Chondrocyte (in vitro differentiated cells): Measurements from ENCODE around the gene RGSL1. TPM values are rescaled to one million over a fixed set of nuclear protein-coding genes. Genes with fewer than 3 reads are reported as not detected.

Source experiments
- DNase-seq: peaks from one replicate; pipeline ENCODE4 v3.0.0; 2021; ENCODE audit warnings: mixed read lengths, low spot score
- H3K27ac Mint-ChIP-seq: one replicate; pipeline ENCODE4 v1.8.0; 2021; ENCODE audit warnings: mild to moderate bottlenecking, moderate library complexity, mixed read lengths; ENCODE audit not compliant: unreplicated experiment
- H3K27me3 Mint-ChIP-seq: 2 replicates; pipeline ENCODE4 v1.8.0; 2021; ENCODE audit warnings: low read depth, mixed read lengths
- H3K36me3 Mint-ChIP-seq: 2 replicates; pipeline ENCODE4 v1.8.0; 2021; ENCODE audit warnings: low read depth, mixed read lengths
- H3K4me1 Mint-ChIP-seq: 2 replicates; pipeline ENCODE4 v1.8.0; 2021; ENCODE audit warnings: low read depth, mild to moderate bottlenecking, mixed read lengths
- H3K4me3 Mint-ChIP-seq: one replicate; pipeline ENCODE4 v1.8.0; 2021; ENCODE audit warnings: mild to moderate bottlenecking, moderate library complexity, mixed read lengths; ENCODE audit not compliant: unreplicated experiment
- H3K9me3 Mint-ChIP-seq: 2 replicates; pipeline ENCODE4 v1.8.0; 2021; ENCODE audit warnings: low read depth, mixed read lengths
- total RNA-seq: library from RNA; stranded (reverse); gene quantifications from 3 replicates; pipeline ENCODE4 v1.2.1, GENCODE V29; 2021
- TF ChIP-seq, protein P1 (sequence below): fragments of 200-600 bp; sonication (generic); IDR thresholded peaks from 2 replicates; pipeline ENCODE4 v1.5.0; 2021; ENCODE audit warnings: antibody characterized with exemption, mild to moderate bottlenecking, moderate library complexity

The RGSL1 gene
- total RNA-seq, 1 donor from 2014 or later: not detected

DNA sequence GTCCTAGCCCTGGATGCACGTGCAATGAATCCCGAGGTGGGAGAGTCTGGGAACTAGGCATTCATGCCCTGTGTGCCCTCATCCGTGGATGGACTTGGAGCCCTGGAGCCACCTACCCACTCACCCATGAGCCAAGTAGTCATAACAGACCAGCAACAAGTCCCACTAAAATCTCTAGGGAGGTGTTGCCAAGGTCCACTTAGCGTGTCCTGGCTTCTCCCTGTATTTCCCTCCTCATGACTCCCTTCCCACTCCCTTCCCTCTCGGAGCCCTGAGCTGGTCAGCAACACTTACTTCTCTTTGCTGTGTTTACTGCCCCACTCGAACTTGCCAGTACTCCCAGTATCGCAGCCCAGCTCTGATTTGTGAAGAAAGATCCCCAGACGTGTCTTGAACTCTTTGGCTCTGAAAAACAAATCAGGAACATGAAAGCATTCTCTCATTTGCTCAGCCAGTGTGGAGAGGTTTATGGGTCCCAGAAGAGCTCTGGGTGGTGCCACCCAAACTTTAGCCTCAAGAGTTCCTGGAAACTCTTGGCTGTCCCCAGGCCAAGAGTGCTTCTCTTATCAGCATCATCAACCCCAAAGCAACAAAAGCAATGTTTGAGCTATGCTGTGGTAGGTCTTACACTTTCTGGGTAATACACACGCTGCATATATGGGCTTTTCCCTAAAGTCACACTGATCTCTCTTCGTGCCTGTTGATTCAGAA is 153.1 kb downstream of the RGSL1 start:
- peaks cover 11% of the 10 kb centered on the region for H3K4me1 Mint-ChIP-seq
- peaks cover 6% of the 10 kb centered on the region for H3K36me3 Mint-ChIP-seq
- peak overlapping the region; percentile 79 for H3K27ac Mint-ChIP-seq
- no peaks in the 10 kb centered on the region for H3K9me3 Mint-ChIP-seq
- DNase-seq: no peak
- TF ChIP-seq, protein P1, sequence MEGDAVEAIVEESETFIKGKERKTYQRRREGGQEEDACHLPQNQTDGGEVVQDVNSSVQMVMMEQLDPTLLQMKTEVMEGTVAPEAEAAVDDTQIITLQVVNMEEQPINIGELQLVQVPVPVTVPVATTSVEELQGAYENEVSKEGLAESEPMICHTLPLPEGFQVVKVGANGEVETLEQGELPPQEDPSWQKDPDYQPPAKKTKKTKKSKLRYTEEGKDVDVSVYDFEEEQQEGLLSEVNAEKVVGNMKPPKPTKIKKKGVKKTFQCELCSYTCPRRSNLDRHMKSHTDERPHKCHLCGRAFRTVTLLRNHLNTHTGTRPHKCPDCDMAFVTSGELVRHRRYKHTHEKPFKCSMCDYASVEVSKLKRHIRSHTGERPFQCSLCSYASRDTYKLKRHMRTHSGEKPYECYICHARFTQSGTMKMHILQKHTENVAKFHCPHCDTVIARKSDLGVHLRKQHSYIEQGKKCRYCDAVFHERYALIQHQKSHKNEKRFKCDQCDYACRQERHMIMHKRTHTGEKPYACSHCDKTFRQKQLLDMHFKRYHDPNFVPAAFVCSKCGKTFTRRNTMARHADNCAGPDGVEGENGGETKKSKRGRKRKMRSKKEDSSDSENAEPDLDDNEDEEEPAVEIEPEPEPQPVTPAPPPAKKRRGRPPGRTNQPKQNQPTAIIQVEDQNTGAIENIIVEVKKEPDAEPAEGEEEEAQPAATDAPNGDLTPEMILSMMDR: no peak
- no peak overlapping the region for H3K4me3 Mint-ChIP-seq
- no peaks in the 10 kb centered on the region for H3K27me3 Mint-ChIP-seq

DNA sequence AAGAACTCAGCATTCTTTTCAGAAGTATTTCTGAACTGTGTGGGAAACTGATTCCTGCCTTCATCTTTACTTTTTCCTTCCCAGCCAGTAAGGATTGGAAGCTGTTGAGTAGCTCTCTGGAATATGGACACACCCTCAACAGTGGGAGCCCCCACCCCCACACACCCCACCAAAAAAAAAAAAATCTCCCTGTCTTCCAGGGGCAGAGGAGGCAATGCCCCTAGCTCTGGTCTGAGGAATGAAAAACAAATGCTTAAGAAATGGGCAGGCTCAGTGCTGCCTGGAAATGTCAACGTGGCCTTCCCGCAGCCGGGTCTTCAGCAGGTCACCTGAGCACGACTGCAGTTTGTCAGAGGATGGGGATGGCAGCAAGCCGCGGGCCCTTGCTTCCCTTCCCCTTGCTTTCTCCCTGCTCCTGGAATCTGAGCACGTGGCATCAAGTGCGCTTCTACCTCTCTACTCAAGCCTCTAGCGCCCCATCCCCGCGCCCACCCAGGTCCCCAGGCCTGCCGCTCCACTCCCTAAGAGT is 153.8 kb downstream of the RGSL1 start:
- TF ChIP-seq, protein P1: no peak
- Mint-ChIP-seq H3K27me3 (no peaks in the 10 kb centered on the region), H3K4me3 (no peak overlapping the region), H3K36me3 (peaks cover 6% of the 10 kb centered on the region), H3K9me3 (no peaks in the 10 kb centered on the region), H3K27ac (peak overlapping the region; percentile 79), H3K4me1 (peaks cover 12% of the 10 kb centered on the region)
- DNase-seq: no peak

DNA sequence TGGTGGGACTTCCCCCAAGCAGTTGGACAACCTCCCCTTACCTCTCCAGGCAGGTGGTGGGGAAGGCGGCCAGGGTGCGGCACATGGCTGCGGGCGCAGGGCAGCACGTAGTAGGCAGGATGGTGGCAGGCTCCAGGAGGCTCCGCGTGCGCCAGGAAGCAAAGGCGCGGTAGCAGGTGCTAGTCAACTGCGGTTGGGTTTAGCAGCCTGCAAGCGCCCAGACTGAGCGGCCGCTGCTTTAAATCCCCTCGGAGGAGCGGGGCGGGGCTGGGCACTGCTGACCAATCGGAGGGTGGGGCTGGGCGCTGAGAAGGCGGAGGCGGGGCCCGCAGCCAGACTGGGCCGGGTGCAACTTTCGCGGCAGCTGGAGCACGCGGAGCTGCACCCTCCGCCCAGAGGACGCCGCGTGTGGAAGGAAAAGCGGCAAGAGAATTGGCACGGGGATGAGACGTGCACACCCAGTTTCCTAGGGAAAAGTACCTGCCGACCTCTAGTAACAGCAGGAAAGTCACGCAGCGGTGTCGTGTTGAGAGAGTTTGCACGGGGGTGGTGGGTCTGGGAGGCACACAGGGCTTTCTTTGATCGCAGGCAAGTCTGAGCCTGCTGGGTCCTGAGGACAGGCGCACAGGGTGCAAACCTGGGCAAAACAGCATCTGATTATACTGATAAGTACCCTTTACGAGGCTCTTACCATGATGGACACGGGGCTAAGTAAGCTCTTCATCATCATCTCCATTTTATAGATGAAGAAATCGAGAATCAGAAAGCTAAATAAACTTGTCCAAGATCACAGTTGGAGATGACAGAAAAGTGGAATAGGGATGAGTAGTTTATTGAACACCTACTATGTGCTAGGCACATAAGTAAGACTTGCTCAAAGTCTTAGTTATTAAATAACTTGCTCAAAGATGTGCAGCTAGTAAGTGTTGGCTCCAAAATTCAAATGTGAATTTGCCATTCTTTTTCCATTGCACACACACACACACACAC is 154.5 kb downstream of the RGSL1 start, which contains the start of gene RGS16:
TSS of gene RGS16 (minus strand) at position 215 of the 990 bp plus-strand sequence. CDS start at position 85, 130 bp downstream.
- Mint-ChIP-seq H3K4me1 (peaks cover 19% of the 10 kb centered on the region), H3K9me3 (no peaks in the 10 kb centered on the region), H3K27ac (peak within 1 kb of the TSS; percentile 79), H3K36me3 (peaks cover 5% of the 10 kb centered on the region), H3K4me3 (no peak within 1 kb of the TSS), H3K27me3 (no peaks in the 10 kb centered on the region)
- DNase-seq: peak; percentile 96
- TF ChIP-seq, protein P1: no peak

DNA sequence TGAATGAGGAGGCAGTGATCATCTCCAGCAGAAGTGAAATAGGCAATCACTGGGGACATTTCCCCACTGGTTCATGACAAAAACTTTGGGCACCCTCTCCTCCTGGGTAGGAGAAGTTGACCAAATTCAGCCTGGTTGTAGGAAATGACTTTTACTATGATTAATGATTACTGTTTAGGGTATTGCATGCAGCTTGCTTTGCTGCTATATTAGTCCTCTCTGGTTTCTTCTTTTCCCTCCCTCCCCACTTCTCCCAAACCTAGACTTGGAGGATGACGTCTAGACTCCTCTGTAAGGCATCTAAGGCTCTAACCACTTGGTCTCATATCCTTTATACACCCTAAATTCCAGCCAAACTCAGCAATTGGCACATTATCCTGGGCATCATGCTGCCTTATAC is 157.6 kb downstream of the RGSL1 start:
- TF ChIP-seq, protein P1: no peak
- no peak for DNase-seq
- H3K27me3 Mint-ChIP-seq: no peaks in the 10 kb centered on the region

DNA sequence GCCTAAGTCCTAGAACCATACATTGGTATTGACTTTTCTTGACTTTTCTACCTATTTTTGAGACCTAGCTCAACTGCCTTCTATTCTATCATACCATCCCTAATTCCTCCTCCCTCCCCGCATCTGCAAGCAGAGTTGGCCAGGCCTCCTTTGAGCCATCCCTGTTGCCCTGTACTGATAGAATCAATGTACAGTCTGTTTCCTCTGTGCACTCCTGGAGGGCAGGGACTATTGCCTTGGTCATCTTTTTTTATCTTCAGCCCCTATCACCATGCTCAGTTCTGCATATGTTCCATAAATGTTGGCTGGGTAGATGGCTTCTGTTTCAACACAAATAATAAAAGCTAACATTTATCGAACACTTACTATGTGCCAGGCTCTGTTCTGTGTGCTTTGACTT is 158.3 kb downstream of the RGSL1 start:
- peaks cover 36% of the 10 kb centered on the region for H3K4me1 Mint-ChIP-seq
- H3K4me3 Mint-ChIP-seq: no peak overlapping the region
- no peaks in the 10 kb centered on the region for H3K36me3 Mint-ChIP-seq
- TF ChIP-seq, protein P1: no peak
- no peak for DNase-seq
- no peak overlapping the region for H3K27ac Mint-ChIP-seq
- H3K9me3 Mint-ChIP-seq: no peaks in the 10 kb centered on the region
- H3K27me3 Mint-ChIP-seq: no peaks in the 10 kb centered on the region

More for the DNA sequence above, 157.6 kb downstream of the RGSL1 start:
- H3K27ac Mint-ChIP-seq: no peak overlapping the region
- no peak overlapping the region for H3K4me3 Mint-ChIP-seq
- H3K9me3 Mint-ChIP-seq: no peaks in the 10 kb centered on the region
- H3K36me3 Mint-ChIP-seq: peaks cover 2% of the 10 kb centered on the region
- H3K4me1 Mint-ChIP-seq: peaks cover 36% of the 10 kb centered on the region
